GM18520 (cell line): ENCODE data around the gene DDX6.
A peak's percentile ranks its signal among the peaks of the same experiment; 100 is the strongest.
"Not testable (repeated sequence)": the region's sequence is repeated elsewhere in the genome, so short reads cannot be mapped to it uniquely, and the experiment has no call there.

ENCODE experiments used
- ATAC-seq: cut with Tn5 transposase; IDR thresholded peaks from one replicate; pipeline ENCODE4 v1.9.1; 2021; ENCODE audit not compliant: unreplicated experiment

Gene DDX6

GRCh38 chr11:118791111-118791960, at the start of gene DDX6:
Gene DDX6, minus strand, starts transcription at chr11:118791164. Its CDS starts 4,913 bp downstream, at chr11:118786251.
- no peak for ATAC-seq

- ATAC-seq, result peak; percentile 51
These were observed 48.1 kb upstream of the DDX6 start for GRCh38 chr11:118838905-118839553.

GRCh38 chr11:118837868-118838267, 46.9 kb upstream of the DDX6 start:
- no peak for ATAC-seq

- no peak for ATAC-seq
These were observed 43.6 kb upstream of the DDX6 start for GRCh38 chr11:118834427-118835028.

GRCh38 chr11:118827118-118827517, 36.2 kb upstream of the DDX6 start:
- no peak for ATAC-seq

- not testable (repeated sequence) for ATAC-seq
These were observed 32.1 kb upstream of the DDX6 start for GRCh38 chr11:118822936-118823510.

- ATAC-seq, result peak; percentile 82
These were observed 29.7 kb upstream of the DDX6 start for GRCh38 chr11:118820412-118821357.

- not testable (repeated sequence) for ATAC-seq
These were observed 29.0 kb upstream of the DDX6 start for GRCh38 chr11:118820025-118820379.

- ATAC-seq, result no peak
These were observed 28.5 kb upstream of the DDX6 start for GRCh38 chr11:118819334-118820024.

GRCh38 chr11:118818130-118818529, 27.2 kb upstream of the DDX6 start:
- no peak for ATAC-seq

- ATAC-seq, result no peak
These were observed 22.6 kb upstream of the DDX6 start for GRCh38 chr11:118813551-118813950.

- no peak for ATAC-seq
These were observed 21.5 kb upstream of the DDX6 start for GRCh38 chr11:118812485-118812884.

GRCh38 chr11:118807800-118808778, 17.1 kb upstream of the DDX6 start:
- no peak for ATAC-seq

GRCh38 chr11:118806400-118806799, 15.4 kb upstream of the DDX6 start:
- ATAC-seq, result no peak

GRCh38 chr11:118804094-118804493, 13.1 kb upstream of the DDX6 start:
- ATAC-seq, result no peak

- ATAC-seq, result no peak
These were observed 8.4 kb upstream of the DDX6 start for GRCh38 chr11:118799372-118799771.

- no peak for ATAC-seq
These were observed 6.5 kb upstream of the DDX6 start for GRCh38 chr11:118797510-118797909.

GRCh38 chr11:118792570-118793124, 1.7 kb upstream of the DDX6 start:
- peak; percentile 56 for ATAC-seq
